HepG2 (cell line): ENCODE measurements around the gene CNNM4. TPM values are rescaled to one million over a fixed set of nuclear protein-coding genes. Genes with fewer than 3 reads are reported as not detected.

Experiments
- ATF7 ChIP-seq, 2 experiments: fragments of 450-650 bp in 1 of 2; sonication (generic) in 1 of 2; formaldehyde crosslinking in 1 of 2; IDR thresholded peaks; 2 replicates each; pipeline versions ENCODE4 v1.4.0 to v1.6.1; 2016 to 2020; ENCODE audit warnings: antibody characterized with exemption in 1 of 2, mild to moderate bottlenecking in 1 of 2, missing genetic modification reagents in 1 of 2
- ELF1 ChIP-seq: sonication (generic); formaldehyde crosslinking; IDR thresholded peaks from 2 replicates; pipeline ENCODE4 v1.4.0; 2020; ENCODE audit warnings: missing genetic modification reagents
- EZH2 ChIP-seq: conservative IDR thresholded peaks from 2 replicates; pipeline ENCODE4 v1.6.1; 2012; ENCODE audit warnings: mild to moderate bottlenecking, low read depth, low read length, moderate library complexity
- HMG20A ChIP-seq: IDR thresholded peaks from 2 replicates; pipeline ENCODE4 v1.6.1; 2016; ENCODE audit warnings: borderline replicate concordance
- HNF1A ChIP-seq, 2 experiments: sonication (generic) in 1 of 2; formaldehyde crosslinking in 1 of 2; IDR thresholded peaks; 2 replicates each; pipeline versions ENCODE4 v1.4.0 to v1.6.1; 2016 to 2020; ENCODE audit warnings: borderline replicate concordance in 1 of 2, low read depth in 1 of 2, mild to moderate bottlenecking in 1 of 2, missing genetic modification reagents in 1 of 2
- KLF9 ChIP-seq: IDR thresholded peaks from 2 replicates; pipeline ENCODE4 v1.6.1; 2016; ENCODE audit warnings: low read depth
- KMT2B ChIP-seq: IDR thresholded peaks from 2 replicates; pipeline ENCODE4 v1.6.1; 2016; ENCODE audit warnings: missing genetic modification reagents, missing compliant biosample characterization
- MIXL1 ChIP-seq: IDR thresholded peaks from 2 replicates; pipeline ENCODE4 v1.6.1; 2016
- RAD21 ChIP-seq: fragments of 450-650 bp; formaldehyde crosslinking; IDR thresholded peaks from 2 replicates; pipeline ENCODE4 v1.5.0; 2020; ENCODE audit warnings: mild to moderate bottlenecking
- SIN3B ChIP-seq: fragments of 150-350 bp; IDR thresholded peaks from 2 replicates; pipeline ENCODE4 v1.6.1; 2014; ENCODE audit warnings: low read length
- SNRNP70 ChIP-seq: fragments of 200-400 bp; formaldehyde crosslinking; IDR thresholded peaks from 2 replicates; pipeline ENCODE4 v1.6.1; 2017; ENCODE audit warnings: mild to moderate bottlenecking, low read depth, low read length, moderate library complexity
- SP5 ChIP-seq: IDR thresholded peaks from 2 replicates; pipeline ENCODE4 v1.6.1; 2016; ENCODE audit warnings: low read depth, borderline replicate concordance
- TCF7 ChIP-seq: sonication (generic); IDR thresholded peaks from 2 replicates; pipeline ENCODE4 v1.6.1; 2016; ENCODE audit warnings: antibody characterized with exemption, low read depth
- ZC3H13 ChIP-seq: sonication (generic); formaldehyde crosslinking; IDR thresholded peaks from 2 replicates; pipeline ENCODE4 v1.8.1; 2023; ENCODE audit warnings: mild to moderate bottlenecking, missing genetic modification reagents, moderate library complexity
- ZNF160 ChIP-seq: sonication (generic); formaldehyde crosslinking; IDR thresholded peaks from 2 replicates; pipeline ENCODE4 v1.8.0; 2022; ENCODE audit warnings: mild to moderate bottlenecking, inconsistent platforms, missing genetic modification reagents
- ZNF232 ChIP-seq: sonication (generic); formaldehyde crosslinking; IDR thresholded peaks from 2 replicates; pipeline ENCODE4 v1.4.0; 2020; ENCODE audit warnings: missing genetic modification reagents, borderline replicate concordance
- ZNF512B ChIP-seq: sonication (generic); formaldehyde crosslinking; IDR thresholded peaks from 2 replicates; pipeline ENCODE4 v1.5.1; 2020; ENCODE audit warnings: missing genetic modification reagents, mild to moderate bottlenecking, borderline replicate concordance
- ZNF788 ChIP-seq: sonication (generic); formaldehyde crosslinking; IDR thresholded peaks from 2 replicates; pipeline ENCODE4 v1.5.0; 2020; ENCODE audit warnings: mild to moderate bottlenecking, missing genetic modification reagents, borderline replicate concordance
- ZSCAN22 ChIP-seq: sonication (generic); formaldehyde crosslinking; IDR thresholded peaks from 2 replicates; pipeline ENCODE4 v1.4.0; 2020; ENCODE audit warnings: mild to moderate bottlenecking, missing genetic modification reagents
- polyA plus RNA-seq, 8 experiments: library from polyadenylated mRNA; depleted of rRNA in 3 of 8; stranded (reverse) in 7 of 8; unstranded in 1 of 8; fragments of >200 nt; fragmentation: Illumina TruSeq in 4 of 8; extraction: Trizol in 4 of 8; gene quantifications; 2 replicates each; pipeline versions ENCODE4 v1.2.1 to v1.2.3, GENCODE V29; 2011 to 2016; ENCODE audit warnings: low read depth in 4 of 8, missing spikeins in 1 of 8, mixed read lengths in 1 of 8; ENCODE audit not compliant: insufficient read depth in 1 of 8
- total RNA-seq, 5 experiments: library from RNA; depleted of rRNA; stranded (reverse); fragments of >200 nt; fragmentation: Illumina TruSeq; extraction: Trizol; gene quantifications; 2 replicates each; pipeline ENCODE4 v1.2.3, GENCODE V29; 2016; ENCODE audit warnings: low read depth in 1 of 5
- TF ChIP-seq, protein P1 (sequence below): sonication (generic); formaldehyde crosslinking; IDR thresholded peaks from 2 replicates; pipeline ENCODE4 v1.8.1; 2023; ENCODE audit warnings: mild to moderate bottlenecking, moderate library complexity, missing genetic modification reagents
- TF ChIP-seq, protein P2 (sequence below): sonication (generic); formaldehyde crosslinking; IDR thresholded peaks from 2 replicates; pipeline ENCODE4 v1.4.0; 2020; ENCODE audit warnings: mild to moderate bottlenecking, missing genetic modification reagents

Gene CNNM4
- total and polyA plus RNA-seq, 2 of the 13 experiments (the other 11 are each of a cell fraction or from before 2014, with no cell fraction given): 5.9 to 8.4 TPM

- TF ChIP-seq HNF1A (IDR thresholded peaks at IDR 0.05; ENCODE audit: low read depth) (no peak), HNF1A (CRISPR knock-in tag; IDR thresholded peaks at IDR 0.05; ENCODE audit: borderline replicate concordance) (no peak), ZNF512B (CRISPR knock-in tag) (no peak), EZH2 (no peak), ZNF232 (CRISPR knock-in tag) (no peak), ATF7 (IDR thresholded peaks at IDR 0.05) (peak; percentile 89), ATF7 (CRISPR knock-in tag; IDR thresholded peaks at IDR 0.05) (no peak), ZSCAN22 (CRISPR knock-in tag) (no peak), ELF1 (no peak), KLF9 (CRISPR knock-in tag) (no peak), MIXL1 (CRISPR knock-in tag) (0 out of 2 replicates have a peak, but pooled peaks have one; percentile 33), ZNF160 (CRISPR knock-in tag) (no peak), HMG20A (CRISPR knock-in tag) (peak; percentile 69; the same call in 1 of the 2 replicates), KMT2B (CRISPR knock-in tag) (0 out of 2 replicates have a peak, but pooled peaks have one; percentile 26), SIN3B (no peak), ZNF788 (CRISPR knock-in tag) (no peak), SNRNP70 (no peak), RAD21 (CRISPR knock-in tag) (no peak), TCF7 (no peak), ZC3H13 (CRISPR knock-in tag) (no peak), SP5 (CRISPR knock-in tag) (no peak)
- TF ChIP-seq, protein P1, sequence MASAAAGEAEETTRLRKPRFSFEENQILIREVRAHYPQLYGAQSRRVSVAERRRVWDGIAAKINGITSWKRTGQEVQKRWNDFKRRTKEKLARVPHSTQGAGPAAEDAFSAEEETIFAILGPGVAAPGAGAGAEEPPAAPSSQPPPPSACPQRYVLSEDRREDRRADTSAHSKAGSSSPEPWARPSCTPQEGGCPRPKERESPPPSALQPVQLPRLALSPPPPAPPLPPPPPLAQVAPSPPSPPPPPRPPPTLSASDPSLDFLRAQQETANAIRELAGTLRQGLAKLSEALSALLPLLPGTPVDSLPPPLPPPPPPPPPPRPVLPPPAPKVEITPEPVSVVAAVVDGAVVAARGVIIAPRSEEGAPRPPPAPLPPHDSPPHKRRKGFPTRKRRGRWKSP (CRISPR knock-in tag): peak; percentile 31; the same call in 1 of the 2 replicates
- TF ChIP-seq, protein P2, sequence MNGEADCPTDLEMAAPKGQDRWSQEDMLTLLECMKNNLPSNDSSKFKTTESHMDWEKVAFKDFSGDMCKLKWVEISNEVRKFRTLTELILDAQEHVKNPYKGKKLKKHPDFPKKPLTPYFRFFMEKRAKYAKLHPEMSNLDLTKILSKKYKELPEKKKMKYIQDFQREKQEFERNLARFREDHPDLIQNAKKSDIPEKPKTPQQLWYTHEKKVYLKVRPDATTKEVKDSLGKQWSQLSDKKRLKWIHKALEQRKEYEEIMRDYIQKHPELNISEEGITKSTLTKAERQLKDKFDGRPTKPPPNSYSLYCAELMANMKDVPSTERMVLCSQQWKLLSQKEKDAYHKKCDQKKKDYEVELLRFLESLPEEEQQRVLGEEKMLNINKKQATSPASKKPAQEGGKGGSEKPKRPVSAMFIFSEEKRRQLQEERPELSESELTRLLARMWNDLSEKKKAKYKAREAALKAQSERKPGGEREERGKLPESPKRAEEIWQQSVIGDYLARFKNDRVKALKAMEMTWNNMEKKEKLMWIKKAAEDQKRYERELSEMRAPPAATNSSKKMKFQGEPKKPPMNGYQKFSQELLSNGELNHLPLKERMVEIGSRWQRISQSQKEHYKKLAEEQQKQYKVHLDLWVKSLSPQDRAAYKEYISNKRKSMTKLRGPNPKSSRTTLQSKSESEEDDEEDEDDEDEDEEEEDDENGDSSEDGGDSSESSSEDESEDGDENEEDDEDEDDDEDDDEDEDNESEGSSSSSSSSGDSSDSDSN (CRISPR knock-in tag): no peak
Observed at GRCh38 chr2:96715658-96716057, 45.0 kb upstream of the CNNM4 start (continued).
